ENCODE results near the gene JMJD4. TPM values are rescaled to one million over a fixed set of nuclear protein-coding genes. Genes with fewer than 3 reads are reported as not detected.

Gene JMJD4
- total and polyA plus RNA-seq, 9 of the 15 experiments (the other 6 are each of a cell fraction or from before 2014, with no cell fraction given): 1.4 to 42.6 (median 29.2) TPM

DNA sequence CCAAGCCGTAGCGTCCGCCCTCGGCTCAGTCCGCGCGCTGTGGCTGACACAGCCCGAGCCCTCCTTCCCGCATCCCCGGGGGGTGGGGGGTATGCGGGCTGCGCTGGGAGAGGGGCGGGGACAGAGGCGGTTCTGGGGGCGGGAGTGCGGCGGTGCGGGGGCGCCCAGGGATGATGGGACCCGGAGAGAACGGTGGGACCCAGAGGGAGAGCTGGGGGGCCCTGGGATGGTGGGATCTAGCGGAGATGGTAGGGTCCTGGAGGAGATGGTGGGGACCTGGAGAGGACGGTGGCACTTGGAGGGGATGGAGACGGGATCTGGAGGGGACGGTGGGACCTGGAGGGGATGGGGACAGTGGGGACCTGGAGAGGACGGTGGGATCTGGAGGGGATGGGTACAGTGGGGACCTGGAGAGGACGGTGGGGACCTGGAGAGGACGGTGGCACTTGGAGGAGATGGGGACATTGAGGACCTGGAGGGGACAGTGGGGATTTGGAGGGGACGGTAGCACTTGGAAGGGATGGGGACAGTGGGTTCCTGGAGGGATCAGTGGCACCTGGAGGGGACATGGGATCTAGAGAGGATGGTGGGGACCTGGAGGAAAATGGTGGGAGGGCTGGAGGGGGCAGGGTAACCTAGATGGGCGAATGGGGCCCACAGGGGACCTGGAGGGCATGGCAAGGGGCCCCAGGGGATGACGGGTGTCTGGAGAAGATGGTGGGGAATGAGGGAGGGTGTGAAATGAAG, 610 bp upstream of the JMJD4 start (continued):
- TF ChIP-seq ZNF717 (CRISPR knock-in tag; IDR thresholded peaks at IDR 0.05) (no peak), MAZ (CRISPR knock-in tag; conservative IDR thresholded peaks at IDR 0.05 in 1 of 2, IDR thresholded peaks at IDR 0.05 in 1 of 2) (0 out of 4 replicates have a peak, but pooled peaks of 1 of the 2 experiments have one; percentile 8), SIRT6 (IDR thresholded peaks at IDR 0.05; ENCODE audit: low read depth, low read length) (no peak), ETS1 (conservative IDR thresholded peaks at IDR 0.05; ENCODE audit: control insufficient read depth, low read depth, low read length) (peak; percentile 15; the same call in 1 of the 2 replicates), HNRNPK (IDR thresholded peaks at IDR 0.05; ENCODE audit: low read depth, low read length, poor library complexity, severe bottlenecking) (peak; percentile 1), HDAC1 (IDR thresholded peaks at IDR 0.05) (no peak), TAF1 (IDR thresholded peaks at IDR 0.05; ENCODE audit: control insufficient read depth, extremely low read depth, insufficient read depth, low read length, severe bottlenecking) (peak; percentile 2), VEZF1 (CRISPR knock-in tag; IDR thresholded peaks at IDR 0.05) (peak; percentile 73), PHB (CRISPR knock-in tag; IDR thresholded peaks at IDR 0.05) (no peak), CBFA2T2 (conservative IDR thresholded peaks at IDR 0.05) (0 out of 2 replicates have a peak, but pooled peaks have one; percentile 0), EGR1 (conservative IDR thresholded peaks at IDR 0.05) (peak; percentile 88), KHSRP (IDR thresholded peaks at IDR 0.05) (no peak), ZNF639 (CRISPR knock-in tag; conservative IDR thresholded peaks at IDR 0.05 in 1 of 2, IDR thresholded peaks at IDR 0.05 in 1 of 2) (0 out of 4 replicates have a peak, but pooled peaks of 1 of the 2 experiments have one; percentile 28), GTF2E2 (tag; IDR thresholded peaks at IDR 0.05) (no peak), SRSF9 (IDR thresholded peaks at IDR 0.05; ENCODE audit: borderline replicate concordance, low read depth, low read length) (no peak), ZNF174 (CRISPR knock-in tag; IDR thresholded peaks at IDR 0.05) (no peak), ZNF707 (CRISPR knock-in tag; conservative IDR thresholded peaks at IDR 0.05) (no peak), ARHGAP35 (IDR thresholded peaks at IDR 0.05; ENCODE audit: partially characterized antibody) (peak; percentile 39)
- TF ChIP-seq, protein P1, sequence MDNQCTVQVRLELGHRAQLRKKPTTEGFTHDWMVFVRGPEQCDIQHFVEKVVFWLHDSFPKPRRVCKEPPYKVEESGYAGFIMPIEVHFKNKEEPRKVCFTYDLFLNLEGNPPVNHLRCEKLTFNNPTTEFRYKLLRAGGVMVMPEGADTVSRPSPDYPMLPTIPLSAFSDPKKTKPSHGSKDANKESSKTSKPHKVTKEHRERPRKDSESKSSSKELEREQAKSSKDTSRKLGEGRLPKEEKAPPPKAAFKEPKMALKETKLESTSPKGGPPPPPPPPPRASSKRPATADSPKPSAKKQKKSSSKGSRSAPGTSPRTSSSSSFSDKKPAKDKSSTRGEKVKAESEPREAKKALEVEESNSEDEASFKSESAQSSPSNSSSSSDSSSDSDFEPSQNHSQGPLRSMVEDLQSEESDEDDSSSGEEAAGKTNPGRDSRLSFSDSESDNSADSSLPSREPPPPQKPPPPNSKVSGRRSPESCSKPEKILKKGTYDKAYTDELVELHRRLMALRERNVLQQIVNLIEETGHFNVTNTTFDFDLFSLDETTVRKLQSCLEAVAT (IDR thresholded peaks at IDR 0.05): no peak
- TF ChIP-seq, protein P2, sequence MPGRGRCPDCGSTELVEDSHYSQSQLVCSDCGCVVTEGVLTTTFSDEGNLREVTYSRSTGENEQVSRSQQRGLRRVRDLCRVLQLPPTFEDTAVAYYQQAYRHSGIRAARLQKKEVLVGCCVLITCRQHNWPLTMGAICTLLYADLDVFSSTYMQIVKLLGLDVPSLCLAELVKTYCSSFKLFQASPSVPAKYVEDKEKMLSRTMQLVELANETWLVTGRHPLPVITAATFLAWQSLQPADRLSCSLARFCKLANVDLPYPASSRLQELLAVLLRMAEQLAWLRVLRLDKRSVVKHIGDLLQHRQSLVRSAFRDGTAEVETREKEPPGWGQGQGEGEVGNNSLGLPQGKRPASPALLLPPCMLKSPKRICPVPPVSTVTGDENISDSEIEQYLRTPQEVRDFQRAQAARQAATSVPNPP (IDR thresholded peaks at IDR 0.05; ENCODE audit: borderline replicate concordance, insufficient read depth, insufficient read length): no peak
